A673 (cell line): ENCODE results near the gene CBX5.

Experiments used
- CTCF ChIP-seq: fragments of 300-800, 200-600 bp; sonication (generic); conservative IDR thresholded peaks from 2 replicates; pipeline ENCODE4 v1.5.1; 2017; ENCODE audit warnings: low read depth, mild to moderate bottlenecking, antibody characterized with exemption, low read length, moderate library complexity, mixed read lengths
- EZH2 ChIP-seq: fragments of 200-600 bp; sonication (generic); IDR thresholded peaks from 2 replicates; pipeline ENCODE4 v1.6.1; 2017; ENCODE audit warnings: borderline replicate concordance, low read depth, mild to moderate bottlenecking, mixed read lengths, antibody characterized with exemption, low read length; ENCODE audit not compliant: poor library complexity, severe bottlenecking

DNA sequence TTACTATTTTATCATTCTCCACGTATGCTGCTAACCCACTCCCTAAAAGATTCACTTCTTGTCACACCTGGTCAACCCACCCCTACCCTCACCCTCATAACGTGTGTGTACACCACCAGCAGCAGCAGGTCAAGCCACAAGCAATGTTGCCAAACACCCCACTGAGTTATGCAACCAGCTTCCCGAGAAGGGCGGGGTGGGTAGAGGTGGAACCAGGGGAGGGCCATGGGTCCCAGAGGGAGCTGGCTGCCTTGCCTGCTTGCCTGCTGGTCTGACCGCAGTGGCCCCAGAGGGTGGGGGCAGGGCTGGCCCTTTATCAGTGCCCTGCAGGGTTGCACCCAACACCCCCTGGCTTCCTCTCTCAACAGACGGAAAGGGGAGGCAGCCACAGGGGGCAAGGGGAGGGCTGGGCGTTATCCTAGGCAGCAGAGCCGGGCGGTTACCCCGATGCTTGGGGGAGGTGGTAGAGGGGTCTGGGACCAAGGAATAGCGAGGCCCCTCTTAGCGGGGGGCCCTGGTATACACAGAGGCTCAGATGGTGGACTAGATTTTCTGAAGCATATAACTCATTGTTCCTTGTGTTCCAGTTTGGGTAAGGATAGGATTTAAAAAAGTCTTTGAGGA lies 24.4 kb upstream of the CBX5 start:
- TF ChIP-seq CTCF, result no peak
- TF ChIP-seq EZH2, result no peak
